NCI-H510A (cell line): Measurements from ENCODE around the gene SSR4.
A peak's percentile ranks its signal among the peaks of the same experiment; 100 is the strongest.
"Not testable (repeated sequence)": the region's sequence is repeated elsewhere in the genome, so short reads cannot be mapped to it uniquely, and the experiment has no call there.

Source experiments
- DNase-seq: peaks from one replicate; lab custom pipeline; 2025; lab: John Stamatoyannopoulos, UW

SSR4 gene

GRCh38 chrX:153794018-153794896, at the start of gene SSR4, which contains the start of gene IDH3G:
Gene SSR4 (plus strand): TSS chrX:153794668. CDS start chrX:153794688, 20 bp downstream.
Gene IDH3G (minus strand): TSS chrX:153794375. CDS start chrX:153794326, 49 bp downstream.
- peak; percentile 89 for DNase-seq

DNA sequence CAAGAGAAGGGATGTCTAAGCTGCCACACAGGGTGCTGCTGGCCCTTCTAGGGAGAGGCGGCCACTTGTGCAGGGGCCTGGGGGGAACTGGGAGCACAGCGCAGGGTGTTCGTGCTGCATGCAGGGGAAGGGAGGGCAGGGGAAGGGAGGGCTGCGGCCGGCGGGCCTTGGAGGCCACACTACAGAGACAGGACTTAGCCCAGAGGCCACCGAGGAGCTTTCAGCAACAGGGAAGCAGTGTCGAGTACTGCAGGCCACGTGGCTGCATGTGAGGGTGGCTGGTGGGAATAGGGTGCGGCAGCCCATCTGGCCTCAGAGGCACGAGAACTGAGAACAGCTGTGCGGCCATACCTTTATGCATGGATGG, 49.4 kb upstream of the SSR4 start:
- DNase-seq, result not testable (repeated sequence)

DNA sequence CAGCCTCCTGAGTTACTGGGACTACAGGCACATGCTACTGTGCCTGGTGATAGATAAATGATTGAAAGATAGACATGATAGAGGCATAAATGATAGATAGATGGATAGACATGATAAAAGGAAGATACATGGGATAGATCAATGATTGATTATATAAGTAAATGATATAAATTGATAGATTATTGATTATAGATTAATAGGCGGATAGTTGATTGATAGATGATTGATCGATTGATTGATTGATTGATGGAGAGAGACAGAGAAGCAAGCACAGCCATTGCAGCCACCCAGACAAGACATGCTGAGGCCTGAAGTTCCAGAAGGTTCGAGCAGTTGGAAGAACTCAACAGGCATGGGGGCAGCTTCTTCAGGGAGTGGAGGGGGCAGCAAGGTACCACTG, 48.1 kb upstream of the SSR4 start:
- no peak for DNase-seq

DNA sequence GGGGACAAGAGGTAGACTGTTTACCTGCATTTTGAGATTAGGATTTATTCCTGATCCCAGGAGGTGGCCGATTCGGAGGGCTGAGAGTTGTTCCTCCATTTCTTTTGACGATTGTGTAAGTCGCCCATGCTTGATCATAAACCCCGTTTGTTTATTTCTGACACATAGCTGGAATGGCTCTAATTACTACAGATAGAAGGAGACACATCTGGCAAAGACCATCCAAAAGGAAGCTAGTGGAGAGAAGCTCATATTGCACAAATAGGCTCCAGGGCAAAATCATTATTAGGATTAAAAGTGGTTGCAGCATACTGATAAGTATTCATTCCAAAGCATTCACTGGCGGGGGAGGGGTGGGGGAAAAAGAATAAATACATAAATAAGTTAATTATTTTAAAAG, 47.5 kb upstream of the SSR4 start:
- DNase-seq, result not testable (repeated sequence)

DNA sequence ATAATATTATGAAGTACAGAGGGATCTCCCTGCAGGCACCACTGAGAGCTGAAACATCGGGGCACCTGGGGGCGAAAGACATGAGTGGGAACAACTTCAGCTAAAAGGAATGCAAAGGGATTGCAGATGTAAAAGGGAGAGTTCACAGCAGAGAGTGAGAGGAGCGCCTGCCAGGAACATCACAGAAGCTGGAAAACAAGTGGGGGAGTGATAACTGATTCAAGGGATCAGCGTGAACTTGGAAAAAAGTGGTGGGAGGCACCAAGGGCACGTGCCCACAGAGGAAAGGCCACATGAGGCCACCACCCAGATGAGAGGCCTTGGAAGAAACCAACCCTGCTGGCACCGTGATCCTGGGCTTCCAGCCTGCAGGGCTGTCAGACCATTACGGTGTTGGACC, 45.5 kb upstream of the SSR4 start:
- not testable (repeated sequence) for DNase-seq

GRCh38 chrX:153750127-153750774, 44.2 kb upstream of the SSR4 start:
- DNase-seq, result no peak

DNA sequence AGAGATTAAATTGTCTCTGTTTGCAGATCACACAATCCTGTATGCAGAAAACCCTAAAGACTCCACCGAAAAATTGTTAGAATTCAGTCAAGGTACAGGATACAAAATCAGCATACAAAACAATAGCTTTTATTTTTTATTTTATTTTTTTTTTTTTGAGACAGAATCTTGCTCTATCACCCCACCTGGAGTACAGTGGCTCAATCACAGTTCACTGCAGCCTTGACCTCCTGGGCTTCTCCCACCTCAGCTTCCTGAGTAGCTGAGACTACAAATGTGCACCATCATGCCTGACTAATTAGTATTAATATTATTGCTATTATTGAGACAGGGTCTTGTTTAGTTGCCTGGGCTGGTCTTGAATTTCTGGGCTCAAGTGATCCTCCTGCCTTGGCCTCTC, 39.3 kb upstream of the SSR4 start:
- DNase-seq, result no peak

GRCh38 chrX:153761863-153762262, 32.6 kb upstream of the SSR4 start:
- no peak for DNase-seq

DNA sequence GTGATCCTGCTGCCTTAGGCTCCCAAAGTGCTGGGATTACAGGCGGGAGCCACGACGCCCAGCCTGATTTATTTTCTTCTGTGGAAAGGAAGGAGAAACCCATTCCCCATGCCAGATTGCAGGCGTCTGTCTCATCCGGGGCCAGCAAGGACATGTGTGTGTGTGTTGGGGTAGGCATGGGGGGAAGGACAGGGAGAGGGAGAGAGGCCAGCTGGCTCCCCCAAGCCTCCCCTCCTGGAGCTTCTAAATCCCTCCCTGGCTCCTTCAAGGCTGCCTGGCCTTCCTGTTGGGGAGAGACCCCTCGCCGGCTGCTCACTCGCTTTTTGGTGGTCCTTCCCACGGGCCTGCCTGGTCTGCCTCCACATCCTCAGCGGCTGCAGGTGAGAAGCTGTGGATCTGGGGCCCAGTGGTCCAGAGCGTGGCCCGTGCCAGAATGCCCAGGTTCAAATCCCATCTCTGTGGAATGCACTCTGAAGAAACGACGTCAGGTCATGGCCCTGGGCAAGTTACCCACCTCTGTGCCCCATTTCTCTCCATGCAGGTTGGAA, 31.8 kb upstream of the SSR4 start:
- DNase-seq, result no peak

GRCh38 chrX:153763298-153763932, 31.1 kb upstream of the SSR4 start:
- DNase-seq, result no peak

- DNase-seq, result peak; percentile 43
Observed at GRCh38 chrX:153763989-153764755, 30.3 kb upstream of the SSR4 start, which contains the start of gene PLXNB3. Gene PLXNB3 (plus strand): TSS chrX:153764249. CDS start chrX:153765536, 1,287 bp downstream.

DNA sequence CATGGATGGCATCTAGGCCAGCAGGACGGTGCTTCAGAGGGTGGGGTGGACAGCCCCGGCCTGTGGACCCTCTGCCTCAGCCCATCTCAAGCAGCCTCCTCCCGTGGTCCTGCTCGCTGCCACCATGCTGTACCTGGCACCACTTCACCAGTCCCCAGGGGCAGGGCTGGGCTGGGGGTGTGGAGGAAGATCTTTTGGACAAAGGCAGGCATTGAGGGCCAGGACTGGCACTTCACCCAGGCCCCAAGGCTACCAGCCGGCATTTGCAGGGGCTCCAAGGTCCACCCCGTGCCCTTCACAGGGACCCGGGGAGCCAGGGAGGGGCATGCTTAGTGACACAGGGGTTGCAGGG, 29.7 kb upstream of the SSR4 start:
- DNase-seq, result no peak

GRCh38 chrX:153765138-153766079, 29.1 kb upstream of the SSR4 start:
- DNase-seq, result no peak

GRCh38 chrX:153766098-153766817, 28.2 kb upstream of the SSR4 start:
- DNase-seq, result no peak

GRCh38 chrX:153766871-153767673, 27.4 kb upstream of the SSR4 start:
- DNase-seq, result no peak

GRCh38 chrX:153767674-153768055, 26.8 kb upstream of the SSR4 start:
- no peak for DNase-seq

GRCh38 chrX:153768311-153769157, 25.9 kb upstream of the SSR4 start:
- DNase-seq, result no peak
